ENCODE data around the gene GNE.
"Not testable (repeated sequence)": the region's sequence is repeated elsewhere in the genome, so short reads cannot be mapped to it uniquely, and the experiment has no call there.

GNE gene

GRCh38 chr9:36258208-36258995 is at the start of gene GNE:
GNE (minus strand) TSS chr9:36258448; CDS start chr9:36249355, 9,093 bp downstream.
- TF ChIP-seq CTCF (conservative IDR thresholded peaks at IDR 0.05) (no peak), ZFX (IDR thresholded peaks at IDR 0.05) (no peak)
- H3K27ac ChIP-seq = no peak within 1 kb of the TSS

- no peak for TF ChIP-seq ZFX (IDR thresholded peaks at IDR 0.05)
- no peak for TF ChIP-seq CTCF (conservative IDR thresholded peaks at IDR 0.05)
- H3K27ac ChIP-seq = no peak overlapping the region
These were observed 48.4 kb upstream of the GNE start for GRCh38 chr9:36306471-36307306.

- H3K27ac ChIP-seq = not testable (repeated sequence)
These were observed 46.1 kb upstream of the GNE start for GRCh38 chr9:36304366-36304765.

GRCh38 chr9:36301227-36301626 is 43.0 kb upstream of the GNE start:
- no peak for TF ChIP-seq ZFX (IDR thresholded peaks at IDR 0.05)
- no peak for TF ChIP-seq CTCF (conservative IDR thresholded peaks at IDR 0.05)

GRCh38 chr9:36298566-36298965 is 40.3 kb upstream of the GNE start:
- H3K27ac ChIP-seq = no peak overlapping the region
- TF ChIP-seq ZFX (IDR thresholded peaks at IDR 0.05) = no peak

More at GRCh38 chr9:36301227-36301626, 43.0 kb upstream of the GNE start:
- no peak overlapping the region for H3K27ac ChIP-seq

- no peak for TF ChIP-seq ZFX (IDR thresholded peaks at IDR 0.05)
- no peak for TF ChIP-seq CTCF (conservative IDR thresholded peaks at IDR 0.05)
- no peak overlapping the region for H3K27ac ChIP-seq
These were observed 39.5 kb upstream of the GNE start for GRCh38 chr9:36297798-36298197.

GRCh38 chr9:36294996-36295395 is 36.7 kb upstream of the GNE start:
- not testable (repeated sequence) for H3K27ac ChIP-seq

- TF ChIP-seq CTCF (conservative IDR thresholded peaks at IDR 0.05) = no peak
- no peak for TF ChIP-seq ZFX (IDR thresholded peaks at IDR 0.05)
These were observed 35.7 kb upstream of the GNE start for GRCh38 chr9:36293918-36294317.

GRCh38 chr9:36293171-36293570 is 34.9 kb upstream of the GNE start:
- no peak overlapping the region for H3K27ac ChIP-seq

More at GRCh38 chr9:36293918-36294317, 35.7 kb upstream of the GNE start:
- H3K27ac ChIP-seq = no peak overlapping the region

More at GRCh38 chr9:36293171-36293570, 34.9 kb upstream of the GNE start:
- no peak for TF ChIP-seq ZFX (IDR thresholded peaks at IDR 0.05)
- no peak for TF ChIP-seq CTCF (conservative IDR thresholded peaks at IDR 0.05)

All from C4-2B (cell line).